Stimulated activated effector memory CD8-positive, alpha-beta T cell treated with anti-CD3 and anti-CD28 coated beads, Interleukin-12 subunit alpha, Interleukin-12 subunit beta, amount 100 ng/mL, for 72 hours (primary cell): ENCODE data around the gene FRAT1.

ENCODE experiments used
- ATAC-seq: fragments of 150-1000 bp; cut with Tn5 transposase; 2 replicates; pipeline ENCODE4 v1.10.0; 2021
- DNase-seq, 2 donors: peaks; one replicate each; pipeline ENCODE4 v3.0.0; 2021 to 2022; ENCODE audit warnings: low spot score in 2 of 2
- H3K27ac Mint-ChIP-seq: one replicate; pipeline ENCODE4 v1.8.0; 2022; ENCODE audit warnings: mild to moderate bottlenecking, mixed read lengths
- H3K36me3 Mint-ChIP-seq: one replicate; pipeline ENCODE4 v1.8.0; 2022; ENCODE audit warnings: mild to moderate bottlenecking, mixed read lengths
- H3K4me1 Mint-ChIP-seq: one replicate; pipeline ENCODE4 v1.8.0; 2022; ENCODE audit warnings: mixed read lengths
- H3K4me3 Mint-ChIP-seq: one replicate; pipeline ENCODE4 v1.8.0; 2022; ENCODE audit warnings: mild to moderate bottlenecking, mixed read lengths
- H3K9me3 Mint-ChIP-seq: one replicate; pipeline ENCODE4 v1.8.0; 2022; ENCODE audit warnings: mixed read lengths

FRAT1 gene

DNA sequence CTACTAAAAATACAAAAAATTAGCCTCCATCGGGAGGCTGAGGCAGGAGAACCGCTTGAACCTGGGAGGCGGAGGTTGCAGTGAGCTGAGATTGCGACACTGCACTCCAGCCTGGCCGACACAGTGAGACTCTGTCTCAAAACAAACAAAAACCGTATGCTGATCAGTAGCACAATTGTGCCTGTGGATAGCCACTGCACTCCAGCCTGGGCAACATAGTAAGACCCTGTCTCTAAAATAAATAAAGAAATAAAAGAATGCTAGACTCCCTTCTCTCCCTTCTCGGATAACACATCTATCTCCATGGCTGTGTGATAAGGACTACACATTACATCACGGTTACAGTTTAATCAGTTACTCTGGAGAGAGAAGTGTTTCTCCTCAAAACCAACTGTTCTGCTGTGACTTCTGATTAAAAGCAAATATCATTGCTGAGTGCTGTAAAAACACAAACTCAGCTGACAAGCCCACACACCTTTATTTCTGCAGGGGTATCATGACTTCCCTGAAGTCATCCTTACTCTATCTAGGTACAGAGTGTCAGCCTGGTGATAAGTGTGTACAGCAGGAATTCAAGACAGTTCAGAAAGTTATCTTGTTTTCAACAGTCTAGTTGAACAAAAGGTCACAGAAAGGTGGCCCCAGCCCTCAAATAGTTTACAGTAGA lies 21.4 kb upstream of the FRAT1 start:
- Mint-ChIP-seq H3K27ac (no peak overlapping the region), H3K4me3 (no peak overlapping the region), H3K4me1 (no peaks in the 10 kb centered on the region), H3K36me3 (peaks cover 3% of the 10 kb centered on the region), H3K9me3 (no peaks in the 10 kb centered on the region)
- no peak for DNase-seq
- no peak for ATAC-seq

DNA sequence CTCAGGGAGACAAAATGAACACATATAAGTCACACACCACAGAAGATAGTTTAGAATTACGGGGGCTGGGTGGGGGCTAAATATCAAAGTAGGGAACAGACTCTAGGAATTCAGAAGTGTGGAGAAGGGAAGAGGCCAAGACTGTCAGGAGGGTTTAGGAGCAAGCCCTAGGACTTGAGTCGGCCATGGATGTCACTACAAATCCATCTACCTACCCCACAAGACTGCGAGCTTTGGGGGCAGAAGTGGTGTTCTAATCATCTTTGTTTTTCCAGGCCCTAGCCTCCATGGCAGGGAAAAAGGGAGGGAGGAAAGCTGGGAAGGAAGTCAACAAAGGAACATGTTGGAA lies 20.9 kb upstream of the FRAT1 start:
- Mint-ChIP-seq H3K27ac (no peak overlapping the region), H3K36me3 (no peaks in the 10 kb centered on the region), H3K4me3 (no peak overlapping the region), H3K4me1 (no peaks in the 10 kb centered on the region), H3K9me3 (no peaks in the 10 kb centered on the region)
- DNase-seq (no peak), ATAC-seq (no peak)

DNA sequence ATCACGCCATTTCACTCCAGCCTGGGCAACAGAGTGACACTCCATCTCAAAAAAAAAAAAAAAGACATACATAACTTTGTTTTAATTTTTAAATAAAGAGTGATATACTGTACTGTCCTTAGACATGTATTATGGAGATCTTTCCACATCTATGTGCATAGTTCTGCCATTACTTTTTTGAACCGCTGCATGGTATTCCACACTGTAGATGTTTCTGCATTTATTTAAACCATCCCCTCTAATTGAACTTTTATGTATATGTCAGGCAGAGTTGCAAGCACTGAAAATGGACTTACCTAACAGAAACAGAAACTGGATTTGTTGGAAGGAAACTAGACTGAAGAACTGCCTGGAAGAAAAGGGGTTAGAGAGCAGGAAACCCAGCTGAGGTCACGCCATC lies 18.1 kb upstream of the FRAT1 start:
- H3K4me1 Mint-ChIP-seq: no peaks in the 10 kb centered on the region
- no peaks in the 10 kb centered on the region for H3K9me3 Mint-ChIP-seq
- H3K4me3 Mint-ChIP-seq: no peak overlapping the region
- no peaks in the 10 kb centered on the region for H3K36me3 Mint-ChIP-seq
- no peak overlapping the region for H3K27ac Mint-ChIP-seq
- no peak for DNase-seq
- no peak for ATAC-seq

DNA sequence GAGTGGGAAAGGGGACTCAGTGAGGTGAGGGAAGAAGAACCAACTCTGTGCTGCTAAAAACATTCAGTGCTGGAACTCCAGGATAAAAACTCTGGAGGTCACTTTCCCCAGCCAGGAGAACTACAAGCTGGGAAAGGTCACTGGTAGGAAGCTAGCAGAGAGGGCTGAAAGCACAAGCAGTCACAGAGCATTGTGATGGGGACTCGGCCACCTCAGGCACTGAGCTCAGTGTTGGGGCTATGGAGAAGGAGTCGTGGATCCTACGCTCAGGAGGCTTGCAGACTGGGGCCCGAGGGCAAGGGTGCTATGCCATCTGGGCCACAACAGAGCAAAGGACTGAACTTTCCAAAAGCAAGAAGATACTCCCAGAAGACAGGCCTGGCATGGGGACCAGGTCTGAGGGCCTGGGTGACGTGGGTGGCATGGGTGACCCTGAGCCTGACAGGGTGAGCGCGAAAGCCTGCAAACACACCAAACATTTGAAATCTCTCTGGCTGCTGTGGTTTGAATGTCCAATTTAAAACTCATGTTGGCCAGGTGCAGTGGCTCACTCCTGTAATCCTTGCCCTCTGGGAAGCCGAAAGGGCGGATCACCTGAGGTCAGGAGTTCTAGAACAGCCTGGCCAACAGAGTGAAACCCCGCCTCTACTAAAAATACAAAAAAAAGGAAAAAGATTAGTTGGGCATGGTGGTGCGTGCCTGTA lies 16.8 kb upstream of the FRAT1 start:
- DNase-seq (no peak), ATAC-seq (no peak)
- Mint-ChIP-seq H3K27ac (no peak overlapping the region), H3K4me3 (no peak overlapping the region), H3K4me1 (no peaks in the 10 kb centered on the region), H3K9me3 (no peaks in the 10 kb centered on the region), H3K36me3 (no peaks in the 10 kb centered on the region)

DNA sequence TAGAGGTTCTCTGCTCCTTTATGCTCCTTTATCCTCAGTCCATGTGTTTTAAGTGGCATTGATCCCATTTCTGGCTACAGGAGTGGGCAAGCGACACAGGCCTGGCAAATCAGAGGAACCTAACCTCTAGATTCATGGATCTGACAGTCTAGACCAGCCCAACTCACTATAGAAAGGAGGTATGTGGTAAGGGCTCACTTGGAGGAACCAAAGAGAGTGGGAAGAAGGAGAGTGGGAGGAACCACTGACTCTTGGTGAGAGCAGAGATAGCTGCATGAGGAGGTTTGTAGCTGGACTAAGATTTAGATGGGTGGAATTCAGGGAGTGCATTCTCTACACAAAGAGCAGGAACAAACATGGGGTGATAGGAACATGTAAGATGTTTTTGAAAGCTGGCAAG lies 11.6 kb upstream of the FRAT1 start:
- Mint-ChIP-seq H3K4me1 (no peaks in the 10 kb centered on the region), H3K27ac (no peak overlapping the region), H3K9me3 (no peaks in the 10 kb centered on the region), H3K36me3 (no peaks in the 10 kb centered on the region), H3K4me3 (no peak overlapping the region)
- ATAC-seq (no peak), DNase-seq (no peak)

DNA sequence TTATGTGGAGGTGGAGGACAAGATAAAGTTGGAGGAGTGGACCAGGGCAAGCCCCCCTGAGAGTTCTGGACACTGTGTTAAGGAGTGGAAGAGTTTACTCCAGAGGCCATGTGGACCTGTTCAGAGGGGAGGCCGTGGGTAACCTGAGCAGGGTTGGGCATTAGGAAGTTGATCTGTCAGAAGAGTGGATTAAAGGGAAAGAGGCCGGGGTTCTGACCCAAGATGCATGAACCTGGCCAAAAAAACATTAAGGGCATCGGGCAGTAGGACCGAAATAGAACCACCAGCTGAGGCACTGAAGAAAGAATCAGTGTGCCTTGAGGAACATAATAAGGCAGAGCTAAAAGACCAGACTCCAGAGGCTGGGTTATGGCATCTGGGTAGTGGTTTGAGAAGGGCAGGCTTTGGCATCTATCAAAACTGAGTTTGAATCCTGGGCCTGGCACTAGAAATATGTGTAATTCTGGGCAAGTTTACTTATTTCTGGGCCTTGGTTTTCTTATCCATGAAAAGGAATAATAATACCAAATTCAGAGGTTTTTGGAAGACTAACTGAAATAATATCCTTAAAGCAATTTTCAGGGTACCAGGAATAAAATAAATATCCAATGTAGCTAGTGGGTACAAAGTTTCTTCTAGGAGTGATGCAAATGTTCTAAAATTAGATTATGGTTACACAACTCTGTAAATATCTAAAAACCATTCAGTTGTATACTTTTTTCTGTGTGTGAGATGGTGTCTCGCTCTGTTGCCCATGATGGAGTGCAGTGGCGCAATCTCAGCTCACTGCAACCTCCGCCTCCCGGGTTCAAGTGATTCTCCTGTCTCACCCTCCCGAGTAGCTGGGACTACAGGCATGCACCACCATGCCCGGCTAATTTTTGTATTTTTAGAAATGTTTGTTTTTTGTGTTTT lies 10.9 kb upstream of the FRAT1 start:
- H3K4me3 Mint-ChIP-seq: no peak overlapping the region
- H3K4me1 Mint-ChIP-seq: no peaks in the 10 kb centered on the region
- no peaks in the 10 kb centered on the region for H3K36me3 Mint-ChIP-seq
- no peaks in the 10 kb centered on the region for H3K9me3 Mint-ChIP-seq
- DNase-seq (no peak), ATAC-seq (no peak)
- H3K27ac Mint-ChIP-seq: no peak overlapping the region

DNA sequence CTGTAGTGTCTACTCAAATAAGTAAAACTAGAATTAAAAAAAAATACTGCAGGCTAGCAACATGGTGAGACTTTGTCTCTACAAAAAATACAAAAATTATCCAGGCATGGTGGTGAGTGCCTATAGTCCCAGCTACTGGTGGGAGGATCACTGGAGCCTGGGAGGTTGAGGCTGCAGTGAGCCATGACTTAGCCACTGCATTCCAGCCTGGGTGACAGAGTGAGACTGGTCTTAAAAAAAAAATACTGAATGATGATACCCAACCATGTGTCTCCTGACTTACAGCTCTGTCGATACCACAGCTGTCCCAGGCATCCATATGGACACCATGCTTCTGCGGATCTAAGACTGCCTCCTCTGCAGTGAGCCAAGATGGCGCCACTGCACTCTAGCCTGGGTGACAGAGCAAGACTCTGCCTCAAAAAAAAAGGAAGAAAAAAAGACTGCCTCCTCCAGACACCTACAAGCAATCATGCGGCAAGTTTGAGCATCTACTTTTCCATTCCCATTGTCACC lies 7.9 kb upstream of the FRAT1 start:
- no peaks in the 10 kb centered on the region for H3K4me1 Mint-ChIP-seq
- ATAC-seq (no peak), DNase-seq (no peak)
- H3K36me3 Mint-ChIP-seq: no peaks in the 10 kb centered on the region
- H3K4me3 Mint-ChIP-seq: no peak overlapping the region
- no peak overlapping the region for H3K27ac Mint-ChIP-seq
- no peaks in the 10 kb centered on the region for H3K9me3 Mint-ChIP-seq

DNA sequence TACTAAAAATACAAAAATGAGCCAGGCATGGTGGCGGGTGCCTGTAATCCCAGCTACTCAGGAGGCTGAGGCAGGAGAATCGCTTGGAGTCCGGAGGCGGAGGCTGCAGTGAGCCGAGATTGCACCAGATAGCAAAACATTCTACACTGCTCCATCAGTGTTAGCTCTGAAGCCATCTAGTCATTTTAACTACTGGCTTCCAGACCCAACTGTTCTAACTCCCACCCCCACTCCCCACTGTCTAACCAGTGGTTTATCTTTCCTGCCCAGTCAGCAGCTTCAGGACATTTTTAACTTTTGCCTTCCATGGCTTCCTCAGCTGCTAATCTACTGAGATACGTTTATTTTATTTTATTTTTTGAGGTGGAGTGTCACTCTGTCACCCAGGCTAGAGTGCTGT lies 6.2 kb upstream of the FRAT1 start:
- Mint-ChIP-seq H3K9me3 (no peaks in the 10 kb centered on the region), H3K27ac (no peak overlapping the region), H3K36me3 (no peaks in the 10 kb centered on the region), H3K4me3 (no peak overlapping the region), H3K4me1 (no peaks in the 10 kb centered on the region)
- DNase-seq (no peak), ATAC-seq (no peak)

DNA sequence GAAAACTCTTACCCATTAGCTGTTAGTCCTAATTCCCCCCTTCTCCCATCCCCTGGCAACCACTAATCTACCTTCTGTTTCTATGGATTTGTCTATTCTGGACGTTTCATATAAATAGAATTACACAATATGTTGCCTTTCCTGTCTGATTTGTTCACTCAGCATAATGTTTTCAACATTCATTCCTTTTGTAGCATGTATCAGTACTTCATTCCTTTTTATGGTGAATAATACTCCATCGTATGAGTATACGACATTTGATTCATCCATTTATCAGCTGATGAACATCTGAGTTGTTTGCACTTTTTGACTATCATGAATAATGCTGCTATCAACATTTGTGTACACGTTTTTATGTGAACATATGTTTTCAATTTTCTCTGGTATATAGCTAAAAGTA lies 4.4 kb upstream of the FRAT1 start:
- DNase-seq: no peak
- ATAC-seq: no peak
- Mint-ChIP-seq H3K27ac (no peak overlapping the region), H3K9me3 (no peaks in the 10 kb centered on the region), H3K4me1 (peaks cover 8% of the 10 kb centered on the region), H3K36me3 (peaks cover 5% of the 10 kb centered on the region), H3K4me3 (no peak overlapping the region)

DNA sequence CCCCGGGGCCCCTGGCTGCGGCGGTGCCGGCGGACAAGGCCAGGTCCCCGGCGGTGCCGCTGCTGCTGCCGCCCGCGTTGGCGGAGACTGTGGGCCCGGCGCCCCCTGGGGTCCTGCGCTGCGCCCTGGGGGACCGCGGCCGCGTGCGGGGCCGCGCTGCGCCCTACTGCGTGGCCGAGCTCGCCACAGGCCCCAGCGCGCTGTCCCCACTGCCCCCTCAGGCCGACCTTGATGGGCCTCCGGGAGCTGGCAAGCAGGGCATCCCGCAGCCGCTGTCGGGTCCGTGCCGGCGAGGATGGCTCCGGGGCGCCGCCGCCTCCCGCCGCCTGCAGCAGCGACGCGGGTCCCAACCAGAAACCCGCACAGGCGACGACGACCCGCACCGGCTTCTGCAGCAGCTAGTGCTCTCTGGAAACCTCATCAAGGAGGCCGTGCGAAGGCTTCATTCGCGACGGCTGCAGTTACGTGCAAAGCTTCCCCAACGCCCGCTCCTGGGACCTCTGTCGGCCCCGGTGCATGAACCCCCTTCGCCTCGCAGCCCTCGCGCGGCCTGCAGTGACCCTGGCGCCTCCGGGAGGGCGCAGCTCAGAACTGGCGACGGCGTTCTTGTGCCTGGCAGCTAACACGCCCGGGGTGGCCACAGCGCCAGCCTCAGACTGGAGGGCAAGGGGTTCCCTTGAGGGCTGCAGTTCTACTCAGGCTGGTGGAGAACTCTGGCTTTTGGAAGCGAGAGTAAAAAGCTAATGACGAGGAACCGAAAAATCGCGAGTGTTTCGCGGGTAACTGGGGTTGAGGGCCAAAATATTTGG lies 804 bp downstream of the FRAT1 start:
- Mint-ChIP-seq H3K4me3 (peak overlapping the region; percentile 91), H3K4me1 (peaks cover 26% of the 10 kb centered on the region), H3K9me3 (no peaks in the 10 kb centered on the region), H3K27ac (peak overlapping the region; percentile 88), H3K36me3 (peaks cover 14% of the 10 kb centered on the region)
- ATAC-seq (peak; percentile 71), DNase-seq (peak; percentile 45 to 82)

DNA sequence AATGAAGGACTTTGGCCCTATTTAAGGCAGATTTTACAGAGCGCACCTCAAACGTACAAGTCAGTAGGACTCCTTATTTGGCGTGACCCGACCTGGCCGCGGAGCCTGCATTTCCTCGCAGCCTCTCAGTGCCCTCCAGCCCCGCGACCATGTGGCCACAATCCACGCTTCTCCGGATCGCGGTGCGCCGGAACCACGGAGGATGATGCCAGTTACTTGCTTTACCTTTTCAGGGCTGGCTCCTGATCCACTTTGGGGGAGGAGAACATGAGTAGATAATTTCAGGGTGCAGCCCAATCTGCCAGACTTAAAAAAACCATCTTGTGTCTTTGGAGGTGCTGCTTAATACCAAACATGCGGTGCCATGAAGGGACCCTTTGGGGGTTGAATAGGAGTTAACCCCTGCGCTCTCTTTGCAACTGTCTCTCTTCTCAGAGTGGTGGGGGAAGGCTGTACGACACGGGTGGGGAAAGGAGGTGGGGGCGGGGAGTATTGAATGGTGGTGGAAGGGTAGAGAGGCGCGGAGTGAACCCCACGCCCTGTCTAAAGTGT lies 1.5 kb downstream of the FRAT1 start:
- H3K4me3 Mint-ChIP-seq: peak overlapping the region; percentile 91
- peaks cover 14% of the 10 kb centered on the region for H3K36me3 Mint-ChIP-seq
- H3K27ac Mint-ChIP-seq: peak overlapping the region; percentile 88
- DNase-seq (no peak), ATAC-seq (peak; percentile 11)
- no peaks in the 10 kb centered on the region for H3K9me3 Mint-ChIP-seq
- peaks cover 26% of the 10 kb centered on the region for H3K4me1 Mint-ChIP-seq

DNA sequence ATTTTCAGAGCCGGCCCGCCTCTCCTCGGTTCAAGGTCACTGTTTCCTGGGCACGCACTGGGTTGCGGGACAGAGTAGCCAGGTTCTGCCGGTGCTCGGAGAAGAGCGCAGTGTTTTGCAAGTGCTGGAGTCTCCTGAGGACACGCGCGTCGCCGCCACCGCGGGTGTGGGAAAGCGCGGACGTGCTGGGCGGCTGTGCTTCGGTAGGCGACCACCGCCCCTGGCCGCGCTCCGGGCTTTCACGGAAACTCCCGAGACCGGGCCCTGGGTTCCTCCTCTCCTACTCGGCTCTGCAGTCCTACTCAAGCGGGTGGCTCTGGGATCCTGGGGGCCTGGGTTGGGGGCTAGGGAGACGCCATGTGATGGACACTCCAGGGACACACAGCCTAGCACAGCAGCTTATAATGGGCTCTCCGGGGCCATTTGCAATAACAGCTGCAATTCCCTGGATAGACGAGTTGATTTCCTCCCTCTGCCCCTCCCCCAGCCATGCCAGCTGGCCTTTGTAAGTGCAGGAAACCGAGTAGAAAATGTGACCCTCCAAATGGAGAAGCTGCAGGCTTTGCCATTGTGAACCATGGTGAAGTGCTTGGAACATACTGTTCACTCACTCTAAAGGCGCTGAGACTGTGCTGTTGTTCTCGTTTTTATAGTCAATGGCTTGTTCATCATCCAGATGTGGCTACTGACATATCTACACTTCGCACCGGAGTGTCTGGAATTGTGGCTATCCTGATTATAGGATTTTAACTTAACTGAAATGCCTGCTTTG lies 2.1 kb downstream of the FRAT1 start:
- ATAC-seq: no peak
- Mint-ChIP-seq H3K27ac (peak overlapping the region; percentile 88), H3K4me3 (peak overlapping the region; percentile 91), H3K4me1 (peaks cover 26% of the 10 kb centered on the region), H3K36me3 (peaks cover 14% of the 10 kb centered on the region), H3K9me3 (no peaks in the 10 kb centered on the region)
- DNase-seq: no peak

DNA sequence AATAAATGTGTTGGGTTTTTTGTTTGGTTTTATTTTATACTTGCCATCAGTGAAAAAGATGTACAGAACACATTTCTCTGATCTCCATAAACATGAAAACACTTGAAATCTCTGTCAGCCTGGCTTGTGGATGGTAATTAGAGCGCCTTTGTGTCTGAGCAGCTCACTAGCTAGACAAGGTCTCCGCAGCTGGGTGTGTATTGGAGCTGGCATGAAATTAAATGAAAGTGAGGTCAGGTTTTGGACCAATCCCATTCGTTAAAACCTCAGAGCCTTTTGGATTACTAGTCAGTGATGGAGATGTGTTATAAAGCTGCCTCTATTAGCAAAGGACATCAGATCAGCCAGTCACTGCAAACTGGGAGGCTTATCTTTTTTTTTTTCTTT lies 2.7 kb downstream of the FRAT1 start:
- Mint-ChIP-seq H3K36me3 (peaks cover 14% of the 10 kb centered on the region), H3K4me1 (peaks cover 28% of the 10 kb centered on the region), H3K4me3 (peak overlapping the region; percentile 91), H3K9me3 (no peaks in the 10 kb centered on the region), H3K27ac (no peak overlapping the region)
- DNase-seq (no peak), ATAC-seq (no peak)

DNA sequence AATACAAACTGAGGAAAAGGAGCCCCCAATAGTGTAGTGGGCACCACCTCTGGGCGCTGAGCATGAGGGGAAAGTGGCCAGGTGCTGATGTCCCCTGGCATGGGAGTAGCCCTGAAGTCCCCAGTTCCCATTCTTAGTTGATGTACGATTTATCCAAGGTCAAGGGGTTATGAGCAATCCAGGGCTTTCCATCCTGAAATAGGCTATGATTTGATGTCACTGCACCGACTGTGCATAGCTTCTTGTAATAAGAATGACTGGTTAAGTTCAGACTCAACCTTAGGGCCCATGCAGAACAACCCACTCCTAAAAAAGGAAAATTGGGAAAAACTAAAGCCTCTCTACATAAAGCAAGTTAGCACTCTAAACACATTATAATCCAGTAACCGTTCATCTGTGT lies 4.4 kb downstream of the FRAT1 start:
- Mint-ChIP-seq H3K36me3 (peaks cover 14% of the 10 kb centered on the region), H3K9me3 (no peaks in the 10 kb centered on the region), H3K4me3 (no peak overlapping the region), H3K27ac (no peak overlapping the region), H3K4me1 (peaks cover 40% of the 10 kb centered on the region)
- no peak for DNase-seq
- no peak for ATAC-seq
